ENCODE results near the gene RNF145.

The RNF145 gene

DNA sequence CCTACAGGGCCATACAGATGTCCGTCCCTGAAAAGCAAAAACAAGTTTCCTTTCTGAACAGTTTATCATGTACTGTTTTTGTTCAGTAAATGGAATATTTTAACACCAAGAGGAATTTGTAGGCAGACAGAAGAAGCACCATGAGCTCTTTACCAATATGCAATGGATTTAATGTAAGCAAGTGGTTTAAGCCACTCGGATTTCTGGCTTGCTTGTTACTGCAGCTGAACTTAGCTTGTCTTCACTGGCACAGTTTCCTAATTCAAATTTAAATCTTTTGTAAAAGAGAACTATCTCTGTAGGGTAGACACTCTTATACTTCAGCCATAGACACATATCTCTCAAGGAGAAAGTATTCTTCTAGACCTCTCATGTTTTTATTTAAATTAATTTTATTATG lies 96.9 kb downstream of the RNF145 start:
- TF ChIP-seq CTCF (IDR thresholded peaks at IDR 0.05) = no peak

Measured in LNCAP (cell line).